Measurements from ENCODE around the gene RAD21L1.

DNA sequence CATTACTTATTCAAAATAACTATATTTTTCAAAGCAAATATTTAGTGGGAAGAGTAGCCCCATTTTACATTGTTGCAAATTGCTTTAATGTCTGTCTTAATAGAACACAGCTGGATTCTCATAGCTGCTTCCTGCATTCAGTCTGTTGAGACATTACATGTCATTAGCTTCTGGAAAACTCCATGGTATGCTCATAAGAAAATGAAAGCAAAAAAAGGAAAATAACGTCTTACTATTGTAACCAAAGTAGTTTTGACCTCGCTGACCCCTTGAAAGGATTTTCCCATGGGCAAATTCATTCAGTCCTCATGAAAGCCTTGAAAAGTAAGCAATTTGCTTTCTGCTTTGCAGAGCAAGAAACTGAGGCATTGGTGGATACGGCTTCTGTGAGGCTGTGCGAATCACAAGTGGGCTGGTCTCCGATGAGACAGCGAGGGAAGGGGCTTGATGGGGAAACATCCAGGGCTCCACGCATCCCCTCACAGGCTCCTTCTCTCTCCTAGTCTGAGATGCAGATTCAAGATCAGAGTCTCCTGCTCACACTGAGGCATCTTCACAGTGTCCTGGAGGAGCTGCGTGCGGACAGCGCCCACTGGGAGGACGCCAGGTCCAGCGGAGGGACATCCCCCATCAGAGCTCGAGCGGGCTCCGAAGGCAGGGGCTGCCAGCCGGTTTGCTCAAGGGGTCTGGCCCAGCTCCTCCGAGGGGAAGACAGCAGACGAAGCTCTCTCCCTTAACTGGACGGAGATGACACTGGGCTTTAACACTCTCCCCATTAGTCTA is 19.3 kb upstream of the RAD21L1 start:
- TF ChIP-seq, protein P1, sequence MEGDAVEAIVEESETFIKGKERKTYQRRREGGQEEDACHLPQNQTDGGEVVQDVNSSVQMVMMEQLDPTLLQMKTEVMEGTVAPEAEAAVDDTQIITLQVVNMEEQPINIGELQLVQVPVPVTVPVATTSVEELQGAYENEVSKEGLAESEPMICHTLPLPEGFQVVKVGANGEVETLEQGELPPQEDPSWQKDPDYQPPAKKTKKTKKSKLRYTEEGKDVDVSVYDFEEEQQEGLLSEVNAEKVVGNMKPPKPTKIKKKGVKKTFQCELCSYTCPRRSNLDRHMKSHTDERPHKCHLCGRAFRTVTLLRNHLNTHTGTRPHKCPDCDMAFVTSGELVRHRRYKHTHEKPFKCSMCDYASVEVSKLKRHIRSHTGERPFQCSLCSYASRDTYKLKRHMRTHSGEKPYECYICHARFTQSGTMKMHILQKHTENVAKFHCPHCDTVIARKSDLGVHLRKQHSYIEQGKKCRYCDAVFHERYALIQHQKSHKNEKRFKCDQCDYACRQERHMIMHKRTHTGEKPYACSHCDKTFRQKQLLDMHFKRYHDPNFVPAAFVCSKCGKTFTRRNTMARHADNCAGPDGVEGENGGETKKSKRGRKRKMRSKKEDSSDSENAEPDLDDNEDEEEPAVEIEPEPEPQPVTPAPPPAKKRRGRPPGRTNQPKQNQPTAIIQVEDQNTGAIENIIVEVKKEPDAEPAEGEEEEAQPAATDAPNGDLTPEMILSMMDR (IDR thresholded peaks at IDR 0.05; ENCODE audit: low read depth, low read length), result no peak
- TF ChIP-seq POLR2A (IDR thresholded peaks at IDR 0.05; ENCODE audit: extremely low read depth, insufficient read length) (no peak), MYC (IDR thresholded peaks at IDR 0.05; ENCODE audit: low read depth, low read length) (no peak)
- TF ChIP-seq, protein P2, sequence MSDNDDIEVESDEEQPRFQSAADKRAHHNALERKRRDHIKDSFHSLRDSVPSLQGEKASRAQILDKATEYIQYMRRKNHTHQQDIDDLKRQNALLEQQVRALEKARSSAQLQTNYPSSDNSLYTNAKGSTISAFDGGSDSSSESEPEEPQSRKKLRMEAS (IDR thresholded peaks at IDR 0.05; ENCODE audit: low read depth, low read length), result no peak
